ENCODE measurements around the gene CYB5R2.

CYB5R2 gene

DNA sequence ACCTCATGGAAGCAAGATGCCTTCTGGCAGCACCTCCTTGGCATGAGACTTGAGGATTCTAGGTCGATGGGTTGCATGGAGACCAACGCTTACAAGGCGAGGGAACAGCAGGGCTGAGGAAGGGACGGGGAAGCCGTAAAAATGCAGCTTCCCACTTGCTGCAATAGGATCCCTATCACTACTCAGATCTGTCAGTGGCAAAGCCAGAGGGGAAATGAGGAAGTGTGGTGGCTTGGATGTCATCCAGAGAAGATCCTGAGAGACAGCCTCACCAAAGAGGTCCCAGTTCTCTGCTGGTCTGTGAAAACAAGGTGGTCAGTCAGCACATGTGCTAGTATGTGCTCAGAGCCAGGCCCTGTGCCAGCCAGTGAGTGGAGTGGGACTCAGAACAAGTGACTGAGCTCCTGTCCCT, 22.2 kb downstream of the CYB5R2 start:
- TF ChIP-seq CTCF (IDR thresholded peaks at IDR 0.05; ENCODE audit: insufficient read depth, low read depth, low read length, missing control alignments) = no peak
- DNase-seq (ENCODE audit: low read depth) = no peak
- no peak overlapping the region for H3K4me3 ChIP-seq (ENCODE audit: low read length)

- no peak for TF ChIP-seq CTCF (IDR thresholded peaks at IDR 0.05; ENCODE audit: insufficient read depth, low read depth, low read length, missing control alignments)
- no peak for DNase-seq (ENCODE audit: low read depth)
- H3K4me3 ChIP-seq (ENCODE audit: low read length) = no peak overlapping the region
These were observed 25.0 kb downstream of the CYB5R2 start for GRCh38 chr11:7648264-7648663.

- H3K4me3 ChIP-seq (ENCODE audit: low read length) = no peak overlapping the region
- no peak for DNase-seq (ENCODE audit: low read depth)
- TF ChIP-seq CTCF (IDR thresholded peaks at IDR 0.05; ENCODE audit: insufficient read depth, low read depth, low read length, missing control alignments) = no peak
These were observed 26.4 kb downstream of the CYB5R2 start for GRCh38 chr11:7646866-7647265.

- no peak for TF ChIP-seq CTCF (IDR thresholded peaks at IDR 0.05; ENCODE audit: insufficient read depth, low read depth, low read length, missing control alignments)
- no peak for DNase-seq (ENCODE audit: low read depth)
These were observed 28.1 kb downstream of the CYB5R2 start for GRCh38 chr11:7645206-7645605.

GRCh38 chr11:7643314-7643713, 30.0 kb downstream of the CYB5R2 start:
- no peak overlapping the region for H3K4me3 ChIP-seq (ENCODE audit: low read length)
- no peak for TF ChIP-seq CTCF (IDR thresholded peaks at IDR 0.05; ENCODE audit: insufficient read depth, low read depth, low read length, missing control alignments)
- DNase-seq (ENCODE audit: low read depth) = no peak

More at GRCh38 chr11:7645206-7645605, 28.1 kb downstream of the CYB5R2 start:
- no peak overlapping the region for H3K4me3 ChIP-seq (ENCODE audit: low read length)

GRCh38 chr11:7642747-7643146, 30.6 kb downstream of the CYB5R2 start:
- DNase-seq (ENCODE audit: low read depth) = peak; percentile 56
- TF ChIP-seq CTCF (IDR thresholded peaks at IDR 0.05; ENCODE audit: insufficient read depth, low read depth, low read length, missing control alignments) = no peak
- H3K4me3 ChIP-seq (ENCODE audit: low read length) = no peak overlapping the region

GRCh38 chr11:7640816-7641215, 32.5 kb downstream of the CYB5R2 start:
- DNase-seq (ENCODE audit: low read depth) = no peak
- no peak for TF ChIP-seq CTCF (IDR thresholded peaks at IDR 0.05; ENCODE audit: insufficient read depth, low read depth, low read length, missing control alignments)
- H3K4me3 ChIP-seq (ENCODE audit: low read length) = no peak overlapping the region

All from epithelial cell of esophagus (primary cell).